Prostate gland (tissue), 2 donors: ENCODE measurements around the gene DNM3.

Experiments used
- POLR2AphosphoS5 ChIP-seq: sonication (generic); formaldehyde crosslinking; IDR thresholded peaks from one replicate; pipeline ENCODE4 v1.6.1; 2017; ENCODE audit warnings: antibody characterized with exemption
- TF ChIP-seq, protein P1 (sequence below), 4 experiments: fragments of 200-600 bp in 2 of 4; fragments of 450-650 bp in 2 of 4; sonication (generic) in 2 of 4; IDR thresholded peaks; 1 replicate in 3 of 4; 2 replicates in 1 of 4; pipeline ENCODE4 v1.5.1; 2016 to 2019; ENCODE audit warnings: antibody characterized with exemption in 4 of 4, mild to moderate bottlenecking in 2 of 4, moderate library complexity in 2 of 4

DNA sequence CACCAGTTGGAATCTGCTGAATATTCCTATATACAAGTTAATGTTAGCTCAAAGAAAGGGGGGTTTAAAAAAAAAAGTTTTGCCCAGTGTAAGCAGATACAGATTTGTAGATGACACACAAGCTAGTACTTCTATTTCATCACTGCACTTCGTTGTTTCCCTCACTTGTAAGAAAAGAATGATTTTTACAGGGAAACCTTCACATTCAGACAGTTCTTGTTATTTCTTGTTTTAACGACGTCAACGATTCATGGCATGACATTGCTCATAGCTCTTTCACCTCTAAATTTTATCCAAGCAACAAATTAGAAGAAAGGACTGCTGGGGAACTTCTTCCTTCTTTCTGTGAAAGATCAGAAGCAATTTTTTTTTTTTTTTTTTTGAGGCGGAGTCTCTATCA is 553.5 kb downstream of the DNM3 start:
- TF ChIP-seq, protein P1, sequence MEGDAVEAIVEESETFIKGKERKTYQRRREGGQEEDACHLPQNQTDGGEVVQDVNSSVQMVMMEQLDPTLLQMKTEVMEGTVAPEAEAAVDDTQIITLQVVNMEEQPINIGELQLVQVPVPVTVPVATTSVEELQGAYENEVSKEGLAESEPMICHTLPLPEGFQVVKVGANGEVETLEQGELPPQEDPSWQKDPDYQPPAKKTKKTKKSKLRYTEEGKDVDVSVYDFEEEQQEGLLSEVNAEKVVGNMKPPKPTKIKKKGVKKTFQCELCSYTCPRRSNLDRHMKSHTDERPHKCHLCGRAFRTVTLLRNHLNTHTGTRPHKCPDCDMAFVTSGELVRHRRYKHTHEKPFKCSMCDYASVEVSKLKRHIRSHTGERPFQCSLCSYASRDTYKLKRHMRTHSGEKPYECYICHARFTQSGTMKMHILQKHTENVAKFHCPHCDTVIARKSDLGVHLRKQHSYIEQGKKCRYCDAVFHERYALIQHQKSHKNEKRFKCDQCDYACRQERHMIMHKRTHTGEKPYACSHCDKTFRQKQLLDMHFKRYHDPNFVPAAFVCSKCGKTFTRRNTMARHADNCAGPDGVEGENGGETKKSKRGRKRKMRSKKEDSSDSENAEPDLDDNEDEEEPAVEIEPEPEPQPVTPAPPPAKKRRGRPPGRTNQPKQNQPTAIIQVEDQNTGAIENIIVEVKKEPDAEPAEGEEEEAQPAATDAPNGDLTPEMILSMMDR (IDR thresholded peaks at IDR 0.05), result no peak
- TF ChIP-seq POLR2AphosphoS5, result no peak
